Sigmoid colon (tissue), 4 donors: ENCODE data around the gene BPIFB2.

ENCODE experiments used
- CTCF ChIP-seq, 4 experiments: fragments of 450-650 bp in 3 of 4; fragments of 200-600 bp in 1 of 4; IDR thresholded peaks; one replicate each; pipeline ENCODE4 v1.5.1; 2016 to 2019; ENCODE audit warnings: antibody characterized with exemption in 4 of 4, mild to moderate bottlenecking in 3 of 4, moderate library complexity in 2 of 4
- EP300 ChIP-seq, 4 donors: sonication (generic); formaldehyde crosslinking; IDR thresholded peaks; one replicate each; pipeline ENCODE4 v1.6.1; 2017; ENCODE audit warnings: antibody characterized with exemption in 4 of 4
- POLR2A ChIP-seq, 2 donors: fragments of 450-650 bp; IDR thresholded peaks; one replicate each; pipeline ENCODE4 v1.6.1; 2016; ENCODE audit warnings: antibody characterized with exemption in 2 of 2, mild to moderate bottlenecking in 2 of 2, moderate library complexity in 2 of 2

DNA sequence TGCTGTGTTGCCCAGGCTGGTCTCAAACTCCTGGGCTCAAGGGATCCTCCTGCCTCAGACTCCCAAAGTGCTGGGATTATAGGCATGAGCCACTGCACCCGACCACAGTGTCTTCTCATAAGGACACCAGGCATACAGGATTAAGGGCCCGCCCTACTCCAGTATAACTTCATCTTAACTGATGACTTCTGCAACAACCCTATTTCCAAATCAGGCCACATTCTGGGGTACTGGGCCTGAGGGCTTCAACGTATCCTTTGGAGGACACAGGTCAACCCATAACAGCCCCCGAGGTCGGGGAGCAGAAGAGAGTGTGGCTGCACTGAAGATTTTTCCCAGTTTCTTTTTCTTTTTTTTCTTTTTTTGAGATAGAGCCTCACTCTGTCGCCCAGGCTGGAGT lies 42.9 kb upstream of the BPIFB2 start:
- TF ChIP-seq CTCF (IDR thresholded peaks at IDR 0.05) (no peak), POLR2A (IDR thresholded peaks at IDR 0.05) (no peak), EP300 (IDR thresholded peaks at IDR 0.05) (no peak)
